C4-2B (cell line): ENCODE measurements around the gene SAP30BP.

ENCODE experiments used
- ZFX ChIP-seq: fragments of 450-650 bp; IDR thresholded peaks from 2 replicates; pipeline ENCODE4 v1.6.1; 2017
- TF ChIP-seq, protein P1 (sequence below): fragments of 450-650 bp; conservative IDR thresholded peaks from 2 replicates; pipeline ENCODE4 v1.5.1; 2017; ENCODE audit warnings: mild to moderate bottlenecking

DNA sequence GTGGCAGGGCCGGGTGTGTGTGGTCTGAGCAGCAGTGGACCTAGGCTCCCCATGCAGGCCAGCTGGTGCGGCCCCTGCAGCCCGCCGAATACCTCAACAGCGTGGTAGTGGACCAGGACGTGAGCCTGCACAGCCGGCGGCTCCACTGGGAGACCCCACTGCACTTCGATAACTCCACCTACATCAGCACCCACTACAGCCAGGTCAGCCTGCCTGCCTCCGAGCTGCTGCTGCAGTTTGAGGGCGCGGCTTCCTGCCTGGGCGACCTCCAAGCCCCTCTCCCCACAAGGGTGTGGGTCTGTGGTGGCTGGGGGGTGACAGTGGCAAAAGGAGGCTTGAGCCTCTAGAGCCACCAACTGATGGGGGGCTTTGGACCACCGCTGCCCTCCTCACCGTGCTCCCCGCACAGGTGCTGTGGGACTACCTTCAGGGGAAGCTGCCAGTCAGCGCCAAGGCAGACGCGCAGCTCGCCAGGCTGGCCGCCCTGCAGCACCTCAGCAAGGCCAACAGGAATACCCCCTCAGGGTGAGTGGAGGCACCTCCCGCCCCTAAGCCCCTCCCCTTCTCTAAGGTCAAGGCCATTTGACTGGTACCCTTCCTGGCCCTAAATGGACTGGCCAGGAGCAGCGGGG, 42.3 kb upstream of the SAP30BP start:
- TF ChIP-seq, protein P1, sequence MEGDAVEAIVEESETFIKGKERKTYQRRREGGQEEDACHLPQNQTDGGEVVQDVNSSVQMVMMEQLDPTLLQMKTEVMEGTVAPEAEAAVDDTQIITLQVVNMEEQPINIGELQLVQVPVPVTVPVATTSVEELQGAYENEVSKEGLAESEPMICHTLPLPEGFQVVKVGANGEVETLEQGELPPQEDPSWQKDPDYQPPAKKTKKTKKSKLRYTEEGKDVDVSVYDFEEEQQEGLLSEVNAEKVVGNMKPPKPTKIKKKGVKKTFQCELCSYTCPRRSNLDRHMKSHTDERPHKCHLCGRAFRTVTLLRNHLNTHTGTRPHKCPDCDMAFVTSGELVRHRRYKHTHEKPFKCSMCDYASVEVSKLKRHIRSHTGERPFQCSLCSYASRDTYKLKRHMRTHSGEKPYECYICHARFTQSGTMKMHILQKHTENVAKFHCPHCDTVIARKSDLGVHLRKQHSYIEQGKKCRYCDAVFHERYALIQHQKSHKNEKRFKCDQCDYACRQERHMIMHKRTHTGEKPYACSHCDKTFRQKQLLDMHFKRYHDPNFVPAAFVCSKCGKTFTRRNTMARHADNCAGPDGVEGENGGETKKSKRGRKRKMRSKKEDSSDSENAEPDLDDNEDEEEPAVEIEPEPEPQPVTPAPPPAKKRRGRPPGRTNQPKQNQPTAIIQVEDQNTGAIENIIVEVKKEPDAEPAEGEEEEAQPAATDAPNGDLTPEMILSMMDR: no peak
- TF ChIP-seq ZFX: no peak
